Small intestine (tissue), 7 donors: Measurements from ENCODE around the gene PI4KA. TPM values are rescaled to one million over a fixed set of nuclear protein-coding genes. Genes with fewer than 3 reads are reported as not detected.
"Not testable (repeated sequence)": the region's sequence is repeated elsewhere in the genome, so short reads cannot be mapped to it uniquely, and the experiment has no call there.

Experiments used
- DNase-seq, 2 donors: peaks; one replicate each; pipeline versions ENCODE4 v3.0.0 to v3.0.0-alpha.2; 2013
- FAIRE-seq: peaks from 2 replicates; lab custom pipeline; 2012; peaks lifted over from hg19 to GRCh38; lab: Jason Lieb, UNC
- H3K27ac ChIP-seq, 3 donors: one replicate each; pipeline ENCODE4 v1.5.1; 2013; ENCODE audit warnings: low read length in 2 of 3, mild to moderate bottlenecking in 2 of 3, control low read depth in 1 of 3, inconsistent platforms in 1 of 3, low read depth in 1 of 3, moderate library complexity in 1 of 3
- H3K27me3 ChIP-seq, 3 donors: one replicate each; pipeline ENCODE4 v1.6.1; 2013; ENCODE audit warnings: low read length in 3 of 3, inconsistent platforms in 1 of 3; ENCODE audit not compliant: control insufficient read depth in 3 of 3, insufficient read depth in 3 of 3
- H3K36me3 ChIP-seq, 3 donors: one replicate each; pipeline ENCODE4 v1.6.1; 2013; ENCODE audit warnings: low read length in 3 of 3, inconsistent platforms in 1 of 3, low read depth in 1 of 3, mild to moderate bottlenecking in 1 of 3, moderate library complexity in 1 of 3; ENCODE audit not compliant: control insufficient read depth in 3 of 3, insufficient read depth in 2 of 3
- H3K4me1 ChIP-seq, 3 donors: one replicate each; pipeline ENCODE4 v1.6.1; 2013; ENCODE audit warnings: low read length in 2 of 3, inconsistent platforms in 1 of 3, low read depth in 1 of 3, mild to moderate bottlenecking in 1 of 3, moderate library complexity in 1 of 3; ENCODE audit not compliant: control insufficient read depth in 3 of 3, insufficient read depth in 2 of 3
- H3K4me3 ChIP-seq, 3 donors: one replicate each; pipeline ENCODE4 v1.5.1; 2013; ENCODE audit warnings: low read length in 3 of 3, control low read depth in 1 of 3, inconsistent platforms in 1 of 3, low read depth in 1 of 3, mild to moderate bottlenecking in 1 of 3, moderate library complexity in 1 of 3
- H3K9me3 ChIP-seq, 2 donors: one replicate each; pipeline ENCODE4 v1.6.1; 2013; ENCODE audit warnings: low read depth in 1 of 2, low read length in 1 of 2; ENCODE audit not compliant: control insufficient read depth in 2 of 2, insufficient read depth in 1 of 2
- WGBS, 3 donors: extraction: QIAGEN DNeasy Blood & Tissue Kit; methylation state at CpG; one replicate each; pipeline ENCODE4 v1.1.7; 2013; 5-methylcytosine and 5-hydroxymethylcytosine counted together
- polyA plus RNA-seq, 4 donors: library from polyadenylated mRNA; stranded (reverse) in 3 of 4; unstranded in 1 of 4; fragments of 200-250 nt in 3 of 4; fragments of 120-200 nt in 1 of 4; gene quantifications; one replicate each; pipeline versions ENCODE4 v1.2.1 to v1.2.3, GENCODE V29; 2013
- donor health status: healthy with polysubstance abuse.
- donor health status: control.
- donor health status: control.
- donor health status: Bipolar disorder and iron deficiency.
- donor health status: healthy.

PI4KA gene
- polyA plus RNA-seq, 4 donors = 40.5 to 82.0 (median 45.8) TPM

DNA sequence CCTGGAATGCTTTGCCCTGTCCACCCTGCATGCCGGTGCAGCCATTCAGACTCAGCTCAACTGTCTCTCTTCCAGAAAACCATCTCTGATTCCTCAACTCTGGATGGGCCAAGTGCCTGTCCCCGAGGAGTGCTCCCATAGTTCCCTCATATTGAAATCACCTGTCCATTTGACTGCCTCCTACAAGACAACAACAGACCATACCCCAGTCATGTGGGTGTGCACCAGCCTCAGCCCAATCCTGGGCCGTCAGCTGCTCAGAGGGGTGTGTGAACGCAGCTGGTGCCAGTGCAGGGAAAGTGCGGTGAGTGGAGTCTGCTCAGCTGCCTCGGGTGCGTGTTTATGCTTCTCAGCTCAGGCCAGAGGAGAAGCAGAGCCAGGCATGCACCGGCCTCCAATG lies 126.2 kb downstream of the PI4KA start:
- H3K27ac ChIP-seq, DNase-seq, H3K4me3 ChIP-seq, H3K27me3 ChIP-seq, FAIRE-seq, H3K4me1 ChIP-seq, H3K9me3 ChIP-seq: not testable (repeated sequence)
- H3K36me3 ChIP-seq = peaks cover 9 to 38% (median 10%) of the 10 kb centered on the region in 3 donors
- WGBS, 3 donors = 88 to 97% (median 94%) methylated on average over 2 to 6 of the region's 8 CpGs

DNA sequence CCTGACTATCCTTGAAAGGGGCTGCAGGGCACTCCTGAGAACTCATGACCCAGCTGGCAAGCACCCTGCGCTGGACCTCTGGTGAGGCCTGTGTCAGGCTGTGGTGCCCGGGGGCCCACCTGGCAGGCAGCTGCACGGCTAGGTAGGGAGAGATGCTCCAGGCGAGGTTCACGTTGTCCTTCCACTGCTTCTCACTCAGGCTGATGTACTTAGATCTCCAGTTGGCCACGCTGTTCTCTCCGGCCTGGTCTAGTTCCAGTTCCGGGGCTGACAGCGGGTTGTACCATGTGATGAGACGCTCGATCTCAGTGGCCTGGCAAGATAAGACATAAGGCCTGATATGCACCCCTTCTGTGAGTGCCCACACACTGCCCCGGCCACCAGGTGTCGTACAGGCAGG lies 129.4 kb downstream of the PI4KA start:
- FAIRE-seq (no peak), DNase-seq (no peak)
- no peaks in the 10 kb centered on the region for H3K4me1 ChIP-seq
- H3K9me3 ChIP-seq = no peaks in the 10 kb centered on the region
- no peak overlapping the region for H3K27ac ChIP-seq
- H3K27me3 ChIP-seq = no peaks in the 10 kb centered on the region
- H3K4me3 ChIP-seq = no peak overlapping the region
- peaks cover 13 to 57% (median 14%) of the 10 kb centered on the region in 3 donors for H3K36me3 ChIP-seq
- WGBS, 3 donors = 86 to 92% (median 90%) methylated on average over 13 of the region's 13 CpGs

DNA sequence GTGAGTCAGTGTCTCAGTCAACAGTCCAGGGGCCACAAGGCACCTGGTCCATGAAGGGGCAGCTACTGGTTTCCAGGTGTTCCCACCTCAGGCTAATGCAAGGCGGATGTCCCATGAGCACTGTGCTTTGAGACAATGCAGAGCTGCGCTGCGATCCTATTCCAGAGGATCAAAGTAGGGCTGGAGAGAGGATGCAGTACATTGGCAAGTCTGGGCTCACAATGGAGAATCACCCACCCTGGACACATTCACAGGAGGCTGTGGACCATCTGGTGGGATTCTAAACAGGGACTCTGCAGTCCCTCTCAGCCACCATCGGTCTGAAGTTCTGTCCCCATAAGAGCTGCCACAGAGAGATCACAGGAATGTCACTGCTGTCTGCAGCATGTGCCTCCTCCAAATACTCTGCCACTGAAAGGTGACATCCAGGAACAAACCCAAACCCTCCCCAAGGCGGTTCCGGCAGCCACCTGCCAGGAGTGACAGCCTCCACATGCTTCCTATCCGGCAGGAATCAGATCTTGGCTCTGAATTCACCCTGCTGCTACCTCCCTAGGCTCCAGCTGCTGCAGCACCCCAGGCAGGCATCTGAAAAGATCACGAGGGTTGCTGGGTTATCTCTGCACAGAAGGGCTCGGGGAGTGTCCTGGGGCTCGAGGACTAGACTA lies 130.0 kb downstream of the PI4KA start:
- H3K36me3 ChIP-seq = peaks cover 13 to 57% (median 14%) of the 10 kb centered on the region in 3 donors
- WGBS, 3 donors = 91 to 92% (median 91%) methylated on average over 10 of the region's 10 CpGs
- H3K9me3 ChIP-seq = no peaks in the 10 kb centered on the region
- no peak overlapping the region for H3K27ac ChIP-seq
- DNase-seq = no peak
- H3K4me1 ChIP-seq = no peaks in the 10 kb centered on the region
- H3K4me3 ChIP-seq = no peak overlapping the region
- no peaks in the 10 kb centered on the region for H3K27me3 ChIP-seq
- FAIRE-seq = no peak

DNA sequence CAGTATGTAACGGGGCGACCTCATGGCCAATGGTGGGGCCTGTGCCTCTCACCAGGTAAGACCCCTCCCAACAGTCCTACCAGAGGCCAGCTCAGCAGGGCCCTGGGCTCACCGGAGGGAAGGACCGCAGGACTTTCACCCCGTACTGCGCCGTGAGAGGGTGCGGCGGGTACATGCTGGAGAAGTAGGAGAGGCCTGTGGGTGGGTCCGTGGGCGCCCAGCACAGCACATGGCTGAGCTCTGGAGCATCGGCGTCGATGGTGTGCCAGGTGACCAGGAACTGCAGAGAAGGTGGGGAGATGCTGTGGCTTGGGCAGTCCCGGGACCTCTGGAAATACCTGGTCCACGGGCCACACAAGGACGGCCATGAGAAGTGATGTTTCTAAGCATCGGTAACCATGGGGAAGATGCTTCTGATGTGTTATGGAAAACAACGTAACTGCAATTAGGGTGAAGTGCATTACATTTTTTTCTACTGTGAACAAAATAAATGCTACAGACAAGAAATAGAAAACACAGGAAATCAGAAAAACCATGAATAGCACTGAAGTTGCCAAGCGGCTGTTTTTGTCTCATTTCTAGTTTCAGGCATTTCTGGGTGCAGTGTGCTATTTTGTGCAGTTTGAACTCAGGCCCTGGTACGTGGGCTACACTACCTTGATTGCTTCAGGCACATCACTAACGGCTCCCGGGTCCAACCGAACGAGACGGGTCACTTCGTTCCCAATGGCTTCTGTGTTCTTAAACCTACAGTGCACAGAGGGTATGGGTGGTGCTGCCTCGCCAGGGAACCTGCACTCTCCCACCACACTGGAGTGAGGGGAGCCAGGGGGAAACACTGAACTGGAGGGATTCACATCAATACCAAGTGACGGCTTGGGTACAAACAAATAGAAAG lies 131.2 kb downstream of the PI4KA start:
- DNase-seq = no peak
- FAIRE-seq = no peak
- no peaks in the 10 kb centered on the region for H3K4me1 ChIP-seq
- H3K9me3 ChIP-seq = no peaks in the 10 kb centered on the region
- no peak overlapping the region for H3K4me3 ChIP-seq
- no peak overlapping the region for H3K27ac ChIP-seq
- H3K27me3 ChIP-seq = no peaks in the 10 kb centered on the region
- peaks cover 13 to 56% (median 14%) of the 10 kb centered on the region in 3 donors for H3K36me3 ChIP-seq
- 91 to 92% (median 91%) methylated on average over 29 of the region's 29 CpGs for WGBS, 3 donors

DNA sequence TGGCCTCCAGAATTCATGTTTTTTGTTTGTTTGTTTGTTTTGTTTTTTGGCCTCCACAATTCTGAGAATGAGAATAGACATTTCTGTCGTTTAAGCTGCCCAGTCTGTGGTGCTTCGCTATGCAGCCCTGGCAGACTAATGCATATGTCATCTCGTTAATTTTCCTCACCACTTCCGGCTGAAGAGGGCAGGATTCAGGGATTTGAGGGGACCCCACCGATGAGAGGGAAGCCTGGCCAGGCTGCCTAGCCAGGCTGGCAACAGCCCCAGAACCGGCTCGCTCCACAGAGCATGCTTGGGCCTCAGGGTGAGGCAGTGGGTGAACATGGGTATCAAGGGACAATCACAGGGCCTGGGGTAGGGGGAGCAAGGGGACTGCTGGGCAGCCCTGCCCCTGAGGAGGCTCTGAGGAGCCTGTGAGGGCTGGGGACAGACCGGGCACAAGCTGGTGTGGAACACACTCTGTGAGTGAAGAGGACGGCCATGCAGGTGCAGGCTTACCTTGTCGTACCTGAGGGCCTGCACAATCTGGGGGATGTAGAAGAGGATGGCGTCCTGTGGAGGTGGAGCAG lies 132.5 kb downstream of the PI4KA start:
- Histone ChIP-seq H3K36me3 (peaks cover 13 to 59% (median 13%) of the 10 kb centered on the region in 3 donors), H3K9me3 (no peaks in the 10 kb centered on the region), H3K4me3 (no peak overlapping the region), H3K4me1 (no peaks in the 10 kb centered on the region), H3K27ac (no peak overlapping the region), H3K27me3 (no peaks in the 10 kb centered on the region)
- 84 to 90% (median 86%) methylated on average over 11 of the region's 11 CpGs for WGBS, 3 donors
- DNase-seq (no peak), FAIRE-seq (no peak)

DNA sequence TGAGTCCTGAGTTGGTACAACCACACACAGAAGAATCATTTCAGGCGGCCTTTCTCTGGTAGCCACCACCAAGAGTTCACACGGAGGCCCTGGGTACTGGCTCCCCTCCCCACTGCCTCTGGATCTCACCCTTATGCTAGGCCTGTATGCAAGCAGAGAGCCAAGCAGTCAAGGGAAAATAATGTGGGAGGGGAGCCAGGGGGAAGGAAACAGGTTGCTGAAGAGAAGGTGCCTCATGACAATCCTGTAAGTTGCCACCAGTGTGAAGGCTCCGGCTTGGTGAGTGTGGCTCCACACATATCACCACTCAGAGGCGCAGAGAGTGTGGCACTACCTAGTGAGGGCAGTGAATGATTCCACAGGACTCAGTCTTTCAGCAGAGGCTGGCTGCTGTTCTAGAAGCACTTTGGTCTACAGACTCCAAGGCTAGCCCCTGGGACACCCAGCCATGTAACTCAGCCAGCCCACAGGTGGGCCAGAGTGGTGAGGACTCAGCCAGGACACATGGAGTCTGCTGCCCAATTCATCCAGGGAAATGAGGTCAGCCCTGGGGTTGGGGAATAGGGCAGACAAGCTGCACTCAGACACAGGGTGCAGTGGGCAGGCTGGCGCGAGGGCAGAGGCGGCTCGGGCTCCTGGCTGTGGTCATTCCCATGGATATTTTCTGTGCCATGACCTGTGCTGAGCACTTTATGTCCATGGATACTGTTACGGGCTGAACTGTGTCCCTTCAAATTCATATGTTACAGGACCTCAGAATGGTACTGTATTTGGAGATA lies 133.7 kb downstream of the PI4KA start:
- peaks cover 13 to 59% (median 16%) of the 10 kb centered on the region in 3 donors for H3K36me3 ChIP-seq

DNA sequence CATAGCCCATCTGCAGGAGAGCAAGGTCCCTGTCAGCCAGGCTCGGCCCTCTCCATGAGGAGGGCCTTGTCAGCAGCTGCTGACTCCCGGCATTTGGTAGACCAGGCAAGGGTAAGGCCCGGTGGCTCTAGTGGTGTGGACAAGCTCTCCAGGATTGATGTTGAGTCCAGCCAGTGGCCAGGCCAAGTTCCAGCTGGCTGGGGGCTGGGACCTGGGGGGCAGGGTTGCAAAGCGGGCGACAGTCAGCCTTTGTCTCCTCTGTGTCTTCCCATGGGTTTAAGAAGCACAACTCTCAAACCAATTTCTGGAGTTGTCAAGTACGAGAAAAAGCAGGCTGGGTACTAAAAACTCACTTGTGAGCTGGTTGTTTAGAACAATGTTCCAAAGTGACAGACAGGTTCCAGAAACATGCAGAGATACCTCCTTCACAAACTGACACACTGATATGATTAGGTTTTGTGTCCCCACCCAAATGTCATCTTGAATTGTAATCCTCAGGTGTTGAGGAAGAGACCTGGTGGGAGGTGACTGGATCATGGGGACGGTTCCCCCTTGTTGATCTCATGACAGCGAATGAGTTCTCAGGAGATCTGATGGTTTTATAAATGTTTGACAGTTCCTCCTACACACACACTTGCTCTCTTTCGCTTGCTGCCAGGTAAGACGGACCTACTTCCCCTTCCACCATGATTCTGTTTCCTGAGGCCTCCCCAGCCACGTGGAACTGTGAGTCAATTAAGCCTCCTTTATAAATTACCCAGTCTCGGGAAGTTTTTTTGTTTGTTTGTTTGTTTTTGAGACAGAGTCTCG lies 137.0 kb downstream of the PI4KA start:
- no peaks in the 10 kb centered on the region for H3K9me3 ChIP-seq
- peaks cover 3 to 48% (median 4%) of the 10 kb centered on the region in 3 donors for H3K36me3 ChIP-seq
- WGBS, 3 donors = 85 to 93% (median 91%) methylated on average over 13 of the region's 13 CpGs
- H3K4me1 ChIP-seq = no peaks in the 10 kb centered on the region
- no peaks in the 10 kb centered on the region for H3K27me3 ChIP-seq
- DNase-seq (no peak), FAIRE-seq (no peak)
- no peak overlapping the region for H3K4me3 ChIP-seq
- no peak overlapping the region for H3K27ac ChIP-seq

More for the DNA sequence above, 133.7 kb downstream of the PI4KA start:
- no peak for DNase-seq
- H3K4me1 ChIP-seq = no peaks in the 10 kb centered on the region
- no peak for FAIRE-seq
- H3K4me3 ChIP-seq = no peak overlapping the region
- WGBS, 3 donors = 93 to 100% (median 99%) methylated on average over 8 to 9 of the region's 9 CpGs
- H3K9me3 ChIP-seq = no peaks in the 10 kb centered on the region
- no peaks in the 10 kb centered on the region for H3K27me3 ChIP-seq
- H3K27ac ChIP-seq = no peak overlapping the region
